A549 (cell line): Measurements from ENCODE around the gene CMIP.

ENCODE experiments used
- EP300 ChIP-seq, 2 experiments: fragments of >200 bp; sonication (Bioruptor Twin); formaldehyde crosslinking; IDR thresholded peaks; 2 replicates in 1 of 2; 3 replicates in 1 of 2; pipeline ENCODE4 v1.6.1; 2016 to 2017
- ESRRA ChIP-seq: fragments of 150-350 bp; IDR thresholded peaks from 2 replicates; pipeline ENCODE4 v1.6.1; 2014; ENCODE audit warnings: mild to moderate bottlenecking, low read length, borderline replicate concordance
- KDM1A ChIP-seq: fragments of 200-600 bp; sonication (generic); IDR thresholded peaks from 2 replicates; pipeline ENCODE4 v1.6.1; 2016; ENCODE audit warnings: low read depth, mild to moderate bottlenecking
- NPAS2 ChIP-seq: fragments of 250-450 bp; sonication (Bioruptor Pico); IDR thresholded peaks from 2 replicates; pipeline ENCODE4 v1.8.0; 2022; ENCODE audit warnings: mild to moderate bottlenecking, moderate library complexity, borderline replicate concordance
- POLR2A ChIP-seq: IDR thresholded peaks from 2 replicates; pipeline ENCODE4 v1.6.1; 2012; ENCODE audit warnings: mild to moderate bottlenecking, low read length
- POLR2AphosphoS2 ChIP-seq: conservative IDR thresholded peaks from 2 replicates; pipeline ENCODE4 v1.6.1; 2012; ENCODE audit warnings: low read length, improper control_type of control experiment, inconsistent platforms
- RFX5 ChIP-seq: fragments of 450-650 bp; IDR thresholded peaks from 2 replicates; pipeline ENCODE4 v1.7.1; 2014; ENCODE audit warnings: antibody characterized with exemption, mild to moderate bottlenecking, moderate library complexity
- SMC3 ChIP-seq: fragments of >200 bp; sonication (Bioruptor Twin); formaldehyde crosslinking; IDR thresholded peaks from 3 replicates; pipeline ENCODE4 v1.6.1; 2018; ENCODE audit warnings: inconsistent platforms
- ZFP36 ChIP-seq: fragments of 450-650 bp; IDR thresholded peaks from 2 replicates; pipeline ENCODE4 v1.6.1; 2014; ENCODE audit warnings: borderline replicate concordance; ENCODE audit not compliant: partially characterized antibody
- TF ChIP-seq, protein P1 (sequence below): fragments of 200-600 bp; sonication (generic); IDR thresholded peaks from 2 replicates; pipeline ENCODE4 v1.6.1; 2016; ENCODE audit warnings: antibody characterized with exemption, mild to moderate bottlenecking, moderate library complexity
- TF ChIP-seq, protein P2 (sequence below): fragments of >200 bp; sonication (Bioruptor Twin); formaldehyde crosslinking; IDR thresholded peaks from 3 replicates; pipeline ENCODE4 v1.5.1; 2016
- TF ChIP-seq, protein P3 (sequence below): IDR thresholded peaks from 2 replicates; pipeline ENCODE4 v1.6.1; 2012
- TF ChIP-seq, protein P4 (sequence below): fragments of 450-650 bp; IDR thresholded peaks from 2 replicates; pipeline ENCODE4 v1.6.1; 2014; ENCODE audit warnings: antibody characterized with exemption
- TF ChIP-seq, protein P5 (sequence below): fragments of 150-350 bp; IDR thresholded peaks from 2 replicates; pipeline ENCODE4 v1.6.1; 2014; ENCODE audit warnings: low read depth, mild to moderate bottlenecking, low read length

DNA sequence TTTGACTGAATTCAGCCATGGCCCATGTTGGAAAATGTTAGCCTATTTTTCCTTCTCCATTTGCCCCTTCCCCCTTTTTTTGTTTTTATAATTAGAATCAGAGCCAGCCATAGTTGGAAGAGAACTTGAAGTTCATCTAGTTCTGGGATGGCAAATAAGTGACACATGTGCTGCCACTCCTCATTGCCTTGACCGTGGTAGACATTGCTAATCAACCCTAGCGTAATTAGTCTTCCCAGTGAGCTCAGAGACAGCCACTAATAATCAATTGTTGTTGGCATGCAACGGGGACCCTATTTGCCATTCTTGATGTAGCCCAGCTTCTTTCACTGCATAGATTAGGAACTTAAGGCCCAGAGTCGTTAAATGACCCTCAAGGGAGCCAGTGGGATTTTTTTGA is 16.6 kb downstream of the CMIP start:
- TF ChIP-seq ESRRA (no peak), POLR2A (no peak), POLR2AphosphoS2 (peak; percentile 63; the same call in 1 of the 2 replicates), NPAS2 (CRISPR knock-in tag) (no peak), RFX5 (no peak), ZFP36 (no peak), SMC3 (no peak), KDM1A (no peak), EP300 (IDR thresholded peaks at IDR 0.05) (no peak)
- TF ChIP-seq, protein P1, sequence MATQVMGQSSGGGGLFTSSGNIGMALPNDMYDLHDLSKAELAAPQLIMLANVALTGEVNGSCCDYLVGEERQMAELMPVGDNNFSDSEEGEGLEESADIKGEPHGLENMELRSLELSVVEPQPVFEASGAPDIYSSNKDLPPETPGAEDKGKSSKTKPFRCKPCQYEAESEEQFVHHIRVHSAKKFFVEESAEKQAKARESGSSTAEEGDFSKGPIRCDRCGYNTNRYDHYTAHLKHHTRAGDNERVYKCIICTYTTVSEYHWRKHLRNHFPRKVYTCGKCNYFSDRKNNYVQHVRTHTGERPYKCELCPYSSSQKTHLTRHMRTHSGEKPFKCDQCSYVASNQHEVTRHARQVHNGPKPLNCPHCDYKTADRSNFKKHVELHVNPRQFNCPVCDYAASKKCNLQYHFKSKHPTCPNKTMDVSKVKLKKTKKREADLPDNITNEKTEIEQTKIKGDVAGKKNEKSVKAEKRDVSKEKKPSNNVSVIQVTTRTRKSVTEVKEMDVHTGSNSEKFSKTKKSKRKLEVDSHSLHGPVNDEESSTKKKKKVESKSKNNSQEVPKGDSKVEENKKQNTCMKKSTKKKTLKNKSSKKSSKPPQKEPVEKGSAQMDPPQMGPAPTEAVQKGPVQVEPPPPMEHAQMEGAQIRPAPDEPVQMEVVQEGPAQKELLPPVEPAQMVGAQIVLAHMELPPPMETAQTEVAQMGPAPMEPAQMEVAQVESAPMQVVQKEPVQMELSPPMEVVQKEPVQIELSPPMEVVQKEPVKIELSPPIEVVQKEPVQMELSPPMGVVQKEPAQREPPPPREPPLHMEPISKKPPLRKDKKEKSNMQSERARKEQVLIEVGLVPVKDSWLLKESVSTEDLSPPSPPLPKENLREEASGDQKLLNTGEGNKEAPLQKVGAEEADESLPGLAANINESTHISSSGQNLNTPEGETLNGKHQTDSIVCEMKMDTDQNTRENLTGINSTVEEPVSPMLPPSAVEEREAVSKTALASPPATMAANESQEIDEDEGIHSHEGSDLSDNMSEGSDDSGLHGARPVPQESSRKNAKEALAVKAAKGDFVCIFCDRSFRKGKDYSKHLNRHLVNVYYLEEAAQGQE: no peak
- TF ChIP-seq, protein P2, sequence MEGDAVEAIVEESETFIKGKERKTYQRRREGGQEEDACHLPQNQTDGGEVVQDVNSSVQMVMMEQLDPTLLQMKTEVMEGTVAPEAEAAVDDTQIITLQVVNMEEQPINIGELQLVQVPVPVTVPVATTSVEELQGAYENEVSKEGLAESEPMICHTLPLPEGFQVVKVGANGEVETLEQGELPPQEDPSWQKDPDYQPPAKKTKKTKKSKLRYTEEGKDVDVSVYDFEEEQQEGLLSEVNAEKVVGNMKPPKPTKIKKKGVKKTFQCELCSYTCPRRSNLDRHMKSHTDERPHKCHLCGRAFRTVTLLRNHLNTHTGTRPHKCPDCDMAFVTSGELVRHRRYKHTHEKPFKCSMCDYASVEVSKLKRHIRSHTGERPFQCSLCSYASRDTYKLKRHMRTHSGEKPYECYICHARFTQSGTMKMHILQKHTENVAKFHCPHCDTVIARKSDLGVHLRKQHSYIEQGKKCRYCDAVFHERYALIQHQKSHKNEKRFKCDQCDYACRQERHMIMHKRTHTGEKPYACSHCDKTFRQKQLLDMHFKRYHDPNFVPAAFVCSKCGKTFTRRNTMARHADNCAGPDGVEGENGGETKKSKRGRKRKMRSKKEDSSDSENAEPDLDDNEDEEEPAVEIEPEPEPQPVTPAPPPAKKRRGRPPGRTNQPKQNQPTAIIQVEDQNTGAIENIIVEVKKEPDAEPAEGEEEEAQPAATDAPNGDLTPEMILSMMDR: no peak
- TF ChIP-seq, protein P3, sequence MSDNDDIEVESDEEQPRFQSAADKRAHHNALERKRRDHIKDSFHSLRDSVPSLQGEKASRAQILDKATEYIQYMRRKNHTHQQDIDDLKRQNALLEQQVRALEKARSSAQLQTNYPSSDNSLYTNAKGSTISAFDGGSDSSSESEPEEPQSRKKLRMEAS: no peak
- TF ChIP-seq, protein P4, sequence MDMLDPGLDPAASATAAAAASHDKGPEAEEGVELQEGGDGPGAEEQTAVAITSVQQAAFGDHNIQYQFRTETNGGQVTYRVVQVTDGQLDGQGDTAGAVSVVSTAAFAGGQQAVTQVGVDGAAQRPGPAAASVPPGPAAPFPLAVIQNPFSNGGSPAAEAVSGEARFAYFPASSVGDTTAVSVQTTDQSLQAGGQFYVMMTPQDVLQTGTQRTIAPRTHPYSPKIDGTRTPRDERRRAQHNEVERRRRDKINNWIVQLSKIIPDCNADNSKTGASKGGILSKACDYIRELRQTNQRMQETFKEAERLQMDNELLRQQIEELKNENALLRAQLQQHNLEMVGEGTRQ: no peak
- TF ChIP-seq, protein P5, sequence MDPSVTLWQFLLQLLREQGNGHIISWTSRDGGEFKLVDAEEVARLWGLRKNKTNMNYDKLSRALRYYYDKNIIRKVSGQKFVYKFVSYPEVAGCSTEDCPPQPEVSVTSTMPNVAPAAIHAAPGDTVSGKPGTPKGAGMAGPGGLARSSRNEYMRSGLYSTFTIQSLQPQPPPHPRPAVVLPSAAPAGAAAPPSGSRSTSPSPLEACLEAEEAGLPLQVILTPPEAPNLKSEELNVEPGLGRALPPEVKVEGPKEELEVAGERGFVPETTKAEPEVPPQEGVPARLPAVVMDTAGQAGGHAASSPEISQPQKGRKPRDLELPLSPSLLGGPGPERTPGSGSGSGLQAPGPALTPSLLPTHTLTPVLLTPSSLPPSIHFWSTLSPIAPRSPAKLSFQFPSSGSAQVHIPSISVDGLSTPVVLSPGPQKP: no peak
